GM12878 (cell line): ENCODE measurements around the gene MS4A1. TPM values are rescaled to one million over a fixed set of nuclear protein-coding genes. Genes with fewer than 3 reads are reported as not detected.

Source experiments
- ATAC-seq: fragments of 200-7000 bp; cut with Tn5 transposase; 3 replicates; pipeline ENCODE4 v1.9.1; 2020; ENCODE audit warnings: mild to moderate bottlenecking, moderate library complexity
- BruUV-seq: library from RNA; stranded (reverse); fragments of 400-500 nt; replicated peaks from 2 replicates; lab custom pipeline; 2021; lab: Mats Ljungman, UMichigan
- CTCF ChIA-PET: fragments of 300-600 bp; sonication (Branson Sonifier 250); formaldehyde crosslinking; extraction: SDS; loops from one replicate; lab custom pipeline; 2021; ENCODE audit warnings: inconsistent platforms; lab: Yijun Ruan, JAX
- POLR2A ChIA-PET: fragments of 350-600 bp; formaldehyde crosslinking; extraction: SDS; loops from one replicate; lab custom pipeline; 2021; ENCODE audit warnings: inconsistent platforms; lab: Charles Lee
- RAD21 ChIA-PET: fragments of 300-600 bp; sonication (Branson Sonifier 250); formaldehyde crosslinking; loops from one replicate; lab custom pipeline; 2023; ENCODE audit warnings: antibody characterized with exemption; ENCODE audit not compliant: unreplicated experiment; lab: Charles Lee
- SMC1A ChIA-PET: fragments of 300-600 bp; sonication (Branson Sonifier 250); formaldehyde crosslinking; loops from one replicate; lab custom pipeline; 2023; ENCODE audit not compliant: unreplicated experiment, uncharacterized antibody; lab: Charles Lee
- DNase-seq: peaks from one replicate; pipeline ENCODE4 v3.0.0-alpha.2; 2011; ENCODE audit warnings: low read depth, low spot score
- FAIRE-seq: peaks from 3 replicates; lab custom pipeline; 2011; peaks lifted over from hg19 to GRCh38; lab: Jason Lieb, UNC
- H2AFZ ChIP-seq: 2 replicates; pipeline ENCODE4 v1.6.0; 2011; ENCODE audit warnings: low read depth, low read length, control low read depth; ENCODE audit not compliant: control insufficient read depth
- H3K27ac ChIP-seq: 2 replicates; pipeline ENCODE4 v1.5.1; 2011; ENCODE audit warnings: control low read depth; ENCODE audit not compliant: control insufficient read depth, insufficient read depth
- H3K27me3 ChIP-seq, 2 experiments: replicated peaks in 1 of 2; 2 replicates each; pipeline versions ENCODE4 v1.6.0 to v1.6.1; 2011; ENCODE audit warnings: low read length in 1 of 2; ENCODE audit not compliant: control insufficient read depth in 2 of 2, insufficient read depth in 2 of 2
- H3K36me3 ChIP-seq, 2 experiments: 2 replicates each; pipeline ENCODE4 v1.5.1; 2011; ENCODE audit warnings: low read length in 1 of 2; ENCODE audit not compliant: control insufficient read depth in 2 of 2, insufficient read depth in 2 of 2
- H3K4me1 ChIP-seq: 2 replicates; pipeline ENCODE4 v1.6.1; 2011; ENCODE audit warnings: mild to moderate bottlenecking, low read length, moderate library complexity, mixed read lengths; ENCODE audit not compliant: control insufficient read depth, insufficient read depth
- H3K4me2 ChIP-seq: 2 replicates; pipeline ENCODE4 v1.6.0; 2011; ENCODE audit warnings: control low read depth; ENCODE audit not compliant: control insufficient read depth, insufficient read depth
- H3K4me3 ChIP-seq: fragments of 200-600 bp; sonication (generic); 2 replicates; pipeline ENCODE4 v1.5.1; 2016
- H3K79me2 ChIP-seq: 2 replicates; pipeline ENCODE4 v1.6.0; 2011; ENCODE audit warnings: low read length; ENCODE audit not compliant: control insufficient read depth, insufficient read depth
- H3K9ac ChIP-seq: 2 replicates; pipeline ENCODE4 v1.8.0; 2011; ENCODE audit warnings: low read length, control low read depth, mixed read lengths; ENCODE audit not compliant: control insufficient read depth, insufficient read depth
- H3K9me3 ChIP-seq: replicated peaks from 3 replicates; pipeline ENCODE4 v1.5.1; 2011; ENCODE audit warnings: mild to moderate bottlenecking, low read length; ENCODE audit not compliant: control insufficient read depth, insufficient read depth
- H4K20me1 ChIP-seq: 2 replicates; pipeline ENCODE4 v1.6.0; 2011; ENCODE audit not compliant: control insufficient read depth, insufficient read depth
- BACH1 ChIP-seq: fragments of 450-650 bp; IDR thresholded peaks from 2 replicates; pipeline ENCODE4 v1.6.1; 2017; ENCODE audit warnings: mild to moderate bottlenecking, borderline replicate concordance
- BMI1 ChIP-seq: fragments of 450-650 bp; IDR thresholded peaks from 2 replicates; pipeline ENCODE4 v1.6.1; 2016; ENCODE audit warnings: mild to moderate bottlenecking, moderate library complexity, borderline replicate concordance
- ETV6 ChIP-seq, 2 experiments: fragments of 450-650 bp in 1 of 2; IDR thresholded peaks in 1 of 2; conservative IDR thresholded peaks in 1 of 2; 2 replicates each; pipeline ENCODE4 v1.6.1; 2014; ENCODE audit warnings: antibody characterized with exemption in 1 of 2, borderline replicate concordance in 1 of 2, low read depth in 1 of 2, mild to moderate bottlenecking in 1 of 2, moderate library complexity in 1 of 2
- HDAC2 ChIP-seq: fragments of 200-600 bp; sonication (generic); IDR thresholded peaks from 2 replicates; pipeline ENCODE4 v1.6.1; 2017
- NFYB ChIP-seq: IDR thresholded peaks from 2 replicates; pipeline ENCODE4 v1.6.1; 2011; ENCODE audit warnings: low read depth, mild to moderate bottlenecking, low read length, improper control_type of control experiment, moderate library complexity; ENCODE audit not compliant: insufficient read depth
- RAD21 ChIP-seq: IDR thresholded peaks from 2 replicates; pipeline ENCODE4 v1.6.1; 2011; ENCODE audit warnings: mild to moderate bottlenecking, low read depth, low read length, moderate library complexity; ENCODE audit not compliant: insufficient read depth
- RB1 ChIP-seq: fragments of 450-650 bp; formaldehyde crosslinking; IDR thresholded peaks from 2 replicates; pipeline ENCODE4 v1.6.1; 2017; ENCODE audit warnings: mild to moderate bottlenecking, borderline replicate concordance
- RUNX3 ChIP-seq: IDR thresholded peaks from 2 replicates; pipeline ENCODE4 v1.6.1; 2012; ENCODE audit warnings: low read length, inconsistent platforms
- SRF ChIP-seq, 2 experiments: IDR thresholded peaks; 2 replicates each; pipeline ENCODE4 v1.6.1; 2011; ENCODE audit warnings: low read depth in 2 of 2, low read length in 2 of 2, mild to moderate bottlenecking in 1 of 2, moderate library complexity in 1 of 2
- TARDBP ChIP-seq: IDR thresholded peaks from 2 replicates; pipeline ENCODE4 v1.6.1; 2016; ENCODE audit warnings: borderline replicate concordance
- TBL1XR1 ChIP-seq: IDR thresholded peaks from 2 replicates; pipeline ENCODE4 v1.6.1; 2012; ENCODE audit warnings: low read depth, low read length, improper control_type of control experiment
- YY1 ChIP-seq: IDR thresholded peaks from 2 replicates; pipeline ENCODE4 v1.6.1; 2011; ENCODE audit warnings: low read depth, mild to moderate bottlenecking, low read length
- WGBS: methylation state at CpG from one replicate; pipeline ENCODE4 v1.1.6; 2016; ENCODE audit warnings: low lambda C conversion rate; ENCODE audit not compliant: insufficient replicate concordance, insufficient coverage; ENCODE audit errors: missing lambda C conversion rate; 5-methylcytosine and 5-hydroxymethylcytosine counted together
- in situ Hi-C: fragments of 300-500 bp; cut with MboI; formaldehyde crosslinking; loops from 9 replicates; pipeline ENCODE4 v1.14.3; 2018; ENCODE audit warnings: mixed read lengths
- intact Hi-C: fragments of 100-400 bp; cut with micrococcal nuclease; formaldehyde crosslinking; loops from one replicate; pipeline ENCODE4 v1.14.2; 2022; ENCODE audit not compliant: unreplicated experiment
- polyA plus RNA-seq, 11 experiments: library from polyadenylated mRNA; depleted of rRNA in 4 of 11; unstranded in 6 of 11; stranded (reverse) in 5 of 11; fragments of >200 nt; fragmentation: Nextera tagmentation in 4 of 11; fragmentation: Illumina TruSeq in 1 of 11; extraction: Ambion mirVana in 4 of 11; extraction: Trizol in 1 of 11; gene quantifications; 1 replicate in 1 of 11; 2 replicates in 10 of 11; pipeline versions ENCODE4 v1.2.1 to v1.2.3, GENCODE V29; 2011 to 2016; ENCODE audit warnings: inconsistent platforms in 2 of 11, missing spikeins in 2 of 11, low read depth in 1 of 11
- total RNA-seq, 4 experiments: library from RNA; depleted of rRNA in 3 of 4; stranded (reverse); fragments of >200 nt in 3 of 4; fragmentation: Illumina TruSeq in 1 of 4; extraction: Trizol in 1 of 4; gene quantifications; 2 replicates each; pipeline versions ENCODE4 v1.2.1 to v1.2.3, GENCODE V29; 2013 to 2021
- TF ChIP-seq, protein P1 (sequence below): fragments of 450-650 bp; IDR thresholded peaks from 2 replicates; pipeline ENCODE4 v1.6.1; 2017; ENCODE audit warnings: mild to moderate bottlenecking
- TF ChIP-seq, protein P2 (sequence below): fragments of 450-650 bp; IDR thresholded peaks from 2 replicates; pipeline ENCODE4 v1.6.1; 2017; ENCODE audit warnings: antibody characterized with exemption, mild to moderate bottlenecking, moderate library complexity
- TF ChIP-seq, protein P3 (sequence below): IDR thresholded peaks from 2 replicates; pipeline ENCODE4 v1.6.1; 2011; ENCODE audit warnings: borderline replicate concordance, low read depth, mild to moderate bottlenecking, moderate library complexity, low read length; ENCODE audit not compliant: insufficient read depth, poor library complexity, severe bottlenecking

MS4A1 gene
- total and polyA plus RNA-seq, 10 of the 15 experiments (the other 5 are each of a cell fraction or from before 2014, with no cell fraction given), result 329 to 2,106 (median 687) TPM

DNA sequence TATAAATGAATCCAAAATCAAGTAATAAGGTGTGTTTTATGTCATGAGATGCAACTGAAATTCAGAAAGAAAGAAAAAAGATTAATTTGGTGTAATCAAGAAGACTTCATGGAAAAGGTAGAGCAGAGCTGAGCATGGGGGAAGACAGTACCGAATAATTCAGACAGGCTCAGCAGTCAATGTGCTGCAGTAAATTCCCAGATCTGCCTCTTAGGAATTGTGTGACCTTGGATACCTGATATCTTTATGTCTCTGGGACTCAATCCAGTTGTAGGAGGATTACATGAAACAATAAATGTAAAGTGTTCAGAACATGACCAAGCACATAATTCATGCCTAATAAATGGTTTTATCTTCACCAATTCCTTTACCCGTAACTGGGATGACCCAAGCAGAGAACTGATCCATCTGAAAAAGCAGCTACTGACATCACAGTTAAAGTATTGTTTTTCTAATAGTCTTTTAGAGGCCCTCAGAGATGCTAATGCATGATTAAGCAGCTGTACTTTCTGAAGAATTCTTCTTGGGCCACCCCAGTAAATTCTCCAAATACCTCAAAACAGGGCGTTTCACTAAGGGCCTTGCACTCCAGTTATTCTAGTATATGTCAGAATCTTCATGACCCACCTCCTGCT, 44.7 kb downstream of the MS4A1 start:
- H3K27ac ChIP-seq, result no peak overlapping the region
- WGBS, result 85% methylated on average over 3 of the region's 3 CpGs
- SMC1A ChIA-PET, result interaction anchor here (0.7 kb wide), 1 partner anchor 264 kb away, joined by 3 read pairs; no protein-coding TSS in a partner anchor
- H2AFZ ChIP-seq, result no peak overlapping the region
- no peaks in the 10 kb centered on the region for H3K36me3 ChIP-seq
- no peak overlapping the region for H3K4me2 ChIP-seq
- H3K27me3 ChIP-seq, result no peaks in the 10 kb centered on the region
- no peaks in the 10 kb centered on the region; the same call in 2 of the 3 replicates for H3K9me3 ChIP-seq
- ATAC-seq (no peak), DNase-seq (no peak), FAIRE-seq (no peak)
- POLR2A ChIA-PET, result no interaction called here
- peaks cover 20% of the 10 kb centered on the region for H3K4me1 ChIP-seq
- H3K9ac ChIP-seq, result no peak overlapping the region
- in situ Hi-C loops (no loop called here), intact Hi-C loops (no loop called here)
- RAD21 ChIA-PET, result interaction anchor here (1.2 kb wide), 1 partner anchor 137 kb away, joined by 3 read pairs; no protein-coding TSS in a partner anchor
- H3K4me3 ChIP-seq, result no peak overlapping the region
- H3K79me2 ChIP-seq, result no peaks in the 10 kb centered on the region
- no peaks in the 10 kb centered on the region for H4K20me1 ChIP-seq
- TF ChIP-seq, protein P1, sequence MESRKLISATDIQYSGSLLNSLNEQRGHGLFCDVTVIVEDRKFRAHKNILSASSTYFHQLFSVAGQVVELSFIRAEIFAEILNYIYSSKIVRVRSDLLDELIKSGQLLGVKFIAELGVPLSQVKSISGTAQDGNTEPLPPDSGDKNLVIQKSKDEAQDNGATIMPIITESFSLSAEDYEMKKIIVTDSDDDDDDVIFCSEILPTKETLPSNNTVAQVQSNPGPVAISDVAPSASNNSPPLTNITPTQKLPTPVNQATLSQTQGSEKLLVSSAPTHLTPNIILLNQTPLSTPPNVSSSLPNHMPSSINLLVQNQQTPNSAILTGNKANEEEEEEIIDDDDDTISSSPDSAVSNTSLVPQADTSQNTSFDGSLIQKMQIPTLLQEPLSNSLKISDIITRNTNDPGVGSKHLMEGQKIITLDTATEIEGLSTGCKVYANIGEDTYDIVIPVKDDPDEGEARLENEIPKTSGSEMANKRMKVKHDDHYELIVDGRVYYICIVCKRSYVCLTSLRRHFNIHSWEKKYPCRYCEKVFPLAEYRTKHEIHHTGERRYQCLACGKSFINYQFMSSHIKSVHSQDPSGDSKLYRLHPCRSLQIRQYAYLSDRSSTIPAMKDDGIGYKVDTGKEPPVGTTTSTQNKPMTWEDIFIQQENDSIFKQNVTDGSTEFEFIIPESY, result no peak
- no peak for TF ChIP-seq BMI1
- no peak for TF ChIP-seq RB1
- TF ChIP-seq BACH1, result no peak
- TF ChIP-seq, protein P2, sequence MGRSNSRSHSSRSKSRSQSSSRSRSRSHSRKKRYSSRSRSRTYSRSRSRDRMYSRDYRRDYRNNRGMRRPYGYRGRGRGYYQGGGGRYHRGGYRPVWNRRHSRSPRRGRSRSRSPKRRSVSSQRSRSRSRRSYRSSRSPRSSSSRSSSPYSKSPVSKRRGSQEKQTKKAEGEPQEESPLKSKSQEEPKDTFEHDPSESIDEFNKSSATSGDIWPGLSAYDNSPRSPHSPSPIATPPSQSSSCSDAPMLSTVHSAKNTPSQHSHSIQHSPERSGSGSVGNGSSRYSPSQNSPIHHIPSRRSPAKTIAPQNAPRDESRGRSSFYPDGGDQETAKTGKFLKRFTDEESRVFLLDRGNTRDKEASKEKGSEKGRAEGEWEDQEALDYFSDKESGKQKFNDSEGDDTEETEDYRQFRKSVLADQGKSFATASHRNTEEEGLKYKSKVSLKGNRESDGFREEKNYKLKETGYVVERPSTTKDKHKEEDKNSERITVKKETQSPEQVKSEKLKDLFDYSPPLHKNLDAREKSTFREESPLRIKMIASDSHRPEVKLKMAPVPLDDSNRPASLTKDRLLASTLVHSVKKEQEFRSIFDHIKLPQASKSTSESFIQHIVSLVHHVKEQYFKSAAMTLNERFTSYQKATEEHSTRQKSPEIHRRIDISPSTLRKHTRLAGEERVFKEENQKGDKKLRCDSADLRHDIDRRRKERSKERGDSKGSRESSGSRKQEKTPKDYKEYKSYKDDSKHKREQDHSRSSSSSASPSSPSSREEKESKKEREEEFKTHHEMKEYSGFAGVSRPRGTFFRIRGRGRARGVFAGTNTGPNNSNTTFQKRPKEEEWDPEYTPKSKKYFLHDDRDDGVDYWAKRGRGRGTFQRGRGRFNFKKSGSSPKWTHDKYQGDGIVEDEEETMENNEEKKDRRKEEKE, result no peak
- no peak for TF ChIP-seq YY1
- TF ChIP-seq RAD21, result no peak
- TF ChIP-seq TARDBP, result no peak
- no peak for TF ChIP-seq RUNX3
- no peak for TF ChIP-seq NFYB
- no peak for TF ChIP-seq ETV6 (conservative IDR thresholded peaks at IDR 0.05 in 1 of 2, IDR thresholded peaks at IDR 0.05 in 1 of 2; ENCODE audit: borderline replicate concordance in 1 of 2, low read depth in 1 of 2)
- TF ChIP-seq, protein P3, sequence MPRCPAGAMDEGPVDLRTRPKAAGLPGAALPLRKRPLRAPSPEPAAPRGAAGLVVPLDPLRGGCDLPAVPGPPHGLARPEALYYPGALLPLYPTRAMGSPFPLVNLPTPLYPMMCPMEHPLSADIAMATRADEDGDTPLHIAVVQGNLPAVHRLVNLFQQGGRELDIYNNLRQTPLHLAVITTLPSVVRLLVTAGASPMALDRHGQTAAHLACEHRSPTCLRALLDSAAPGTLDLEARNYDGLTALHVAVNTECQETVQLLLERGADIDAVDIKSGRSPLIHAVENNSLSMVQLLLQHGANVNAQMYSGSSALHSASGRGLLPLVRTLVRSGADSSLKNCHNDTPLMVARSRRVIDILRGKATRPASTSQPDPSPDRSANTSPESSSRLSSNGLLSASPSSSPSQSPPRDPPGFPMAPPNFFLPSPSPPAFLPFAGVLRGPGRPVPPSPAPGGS, result no peak
- no peak for TF ChIP-seq SRF (IDR thresholded peaks at IDR 0.05; ENCODE audit: low read depth in 2 of 2, low read length in 2 of 2)
- no peak for TF ChIP-seq TBL1XR1
- TF ChIP-seq HDAC2, result no peak
- CTCF ChIA-PET, result interaction anchor here (1.6 kb wide), 2 partner anchors 13 to 119 kb away, joined by 4 read pairs; no protein-coding TSS in a partner anchor
- BruUV-seq, result no TSS peak
